Neural progenitor cell (in vitro differentiated cells): Measurements from ENCODE around the gene ATG10. TPM values are rescaled to one million over a fixed set of nuclear protein-coding genes. Genes with fewer than 3 reads are reported as not detected.
A peak's percentile ranks its signal among the peaks of the same experiment; 100 is the strongest.

Experiments
- DNase-seq: peaks from one replicate; pipeline ENCODE4 v3.0.0-alpha.2; 2016; ENCODE audit warnings: low spot score
- H2AFZ ChIP-seq: fragments of 200-600 bp; sonication (generic); replicated peaks from 2 replicates; pipeline ENCODE4 v1.6.1; 2016; ENCODE audit warnings: antibody characterized with exemption
- H3F3A ChIP-seq: fragments of 200-600 bp; sonication (generic); 2 replicates; pipeline ENCODE4 v1.6.1; 2016; ENCODE audit warnings: antibody characterized with exemption, low read depth
- H3K27ac ChIP-seq: fragments of 200-600 bp; sonication (generic); 2 replicates; pipeline ENCODE4 v1.5.1; 2016; ENCODE audit warnings: mild to moderate bottlenecking
- H3K27me3 ChIP-seq: fragments of 200-600 bp; sonication (generic); 2 replicates; pipeline ENCODE4 v1.6.1; 2016; ENCODE audit warnings: mild to moderate bottlenecking, moderate library complexity
- H3K36me3 ChIP-seq: fragments of 200-600 bp; sonication (generic); 2 replicates; pipeline ENCODE4 v1.5.1; 2016
- H3K4me1 ChIP-seq: fragments of 200-600 bp; sonication (generic); 2 replicates; pipeline ENCODE4 v1.6.1; 2016; ENCODE audit warnings: mixed run types
- H3K4me2 ChIP-seq: fragments of 200-600 bp; sonication (generic); 2 replicates; pipeline ENCODE4 v1.6.1; 2016
- H3K4me3 ChIP-seq: fragments of 200-600 bp; sonication (generic); 2 replicates; pipeline ENCODE4 v1.5.1; 2016
- H3K79me2 ChIP-seq: fragments of 200-600 bp; sonication (generic); 2 replicates; pipeline ENCODE4 v1.6.1; 2016; ENCODE audit warnings: low read depth
- H3K9ac ChIP-seq: fragments of 200-600 bp; sonication (generic); 2 replicates; pipeline ENCODE4 v1.6.1; 2016
- H3K9me3 ChIP-seq: fragments of 200-600 bp; sonication (generic); 2 replicates; pipeline ENCODE4 v1.5.1; 2016; ENCODE audit warnings: low read depth
- H4K20me1 ChIP-seq: fragments of 200-600 bp; sonication (generic); 2 replicates; pipeline ENCODE4 v1.6.1; 2016; ENCODE audit warnings: low read depth
- H3K27ac Mint-ChIP-seq: 3 replicates; pipeline ENCODE4 v1.8.0; 2021; ENCODE audit warnings: mixed read lengths
- H3K27me3 Mint-ChIP-seq: 2 replicates; pipeline ENCODE4 v1.8.0; 2022; ENCODE audit warnings: low read depth, mild to moderate bottlenecking, inconsistent platforms, moderate library complexity, mixed read lengths; ENCODE audit not compliant: insufficient read depth
- H3K36me3 Mint-ChIP-seq: 3 replicates; pipeline ENCODE4 v1.8.0; 2021; ENCODE audit warnings: mixed read lengths
- H3K4me1 Mint-ChIP-seq: 3 replicates; pipeline ENCODE4 v1.8.0; 2021; ENCODE audit warnings: mixed read lengths
- H3K4me3 Mint-ChIP-seq: 3 replicates; pipeline ENCODE4 v1.8.0; 2021; ENCODE audit warnings: mild to moderate bottlenecking, moderate library complexity, mixed read lengths
- H3K9me3 Mint-ChIP-seq: 3 replicates; pipeline ENCODE4 v1.8.0; 2020; ENCODE audit warnings: mixed read lengths
- CTCF ChIP-seq: fragments of 200-600 bp; sonication (generic); IDR thresholded peaks from 2 replicates; pipeline ENCODE4 v1.5.1; 2017; ENCODE audit warnings: antibody characterized with exemption, mild to moderate bottlenecking
- EZH2 ChIP-seq: fragments of 200-600 bp; sonication (generic); IDR thresholded peaks from 2 replicates; pipeline ENCODE4 v1.6.1; 2017; ENCODE audit warnings: antibody characterized with exemption, mild to moderate bottlenecking, moderate library complexity
- EZH2phosphoT487 ChIP-seq: fragments of 200-600 bp; sonication (generic); IDR thresholded peaks from 2 replicates; pipeline ENCODE4 v1.6.1; 2017; ENCODE audit warnings: antibody characterized with exemption
- total RNA-seq: library from RNA; depleted of rRNA; stranded (reverse); fragments of >200 nt; gene quantifications from 2 replicates; pipeline ENCODE4 v1.2.3, GENCODE V29; 2015; ENCODE audit warnings: low replicate concordance

ATG10 gene
- total RNA-seq, 1 donor from 2014 or later, result 13.4 TPM

- no peak for DNase-seq
- H3K36me3 Mint-ChIP-seq, result peaks cover 12% of the 10 kb centered on the region
- Histone ChIP-seq H3K27ac (peak overlapping the region; percentile 16), H3K4me3 (no peak overlapping the region), H3K9ac (no peak overlapping the region), H3F3A (peaks cover 8% of the 10 kb centered on the region), H3K4me1 (peaks cover 15% of the 10 kb centered on the region), H4K20me1 (no peaks in the 10 kb centered on the region), H3K4me2 (peak overlapping the region; percentile 49), H3K9me3 (peaks cover 5% of the 10 kb centered on the region), H3K36me3 (peaks cover 8% of the 10 kb centered on the region), H2AFZ (no peak overlapping the region), H3K79me2 (no peaks in the 10 kb centered on the region), H3K27me3 (no peaks in the 10 kb centered on the region)
- H3K4me3 Mint-ChIP-seq, result no peak overlapping the region
- H3K9me3 Mint-ChIP-seq, result peaks cover 19% of the 10 kb centered on the region
- no peak for TF ChIP-seq CTCF
- TF ChIP-seq EZH2, result no peak
- no peak for TF ChIP-seq EZH2phosphoT487
- peaks cover 2% of the 10 kb centered on the region for H3K27me3 Mint-ChIP-seq
- no peak overlapping the region for H3K27ac Mint-ChIP-seq
- no peaks in the 10 kb centered on the region for H3K4me1 Mint-ChIP-seq
Measured at GRCh38 chr5:82045554-82046275, 73.9 kb downstream of the ATG10 start.

- Mint-ChIP-seq H3K27me3 (peaks cover 2% of the 10 kb centered on the region), H3K9me3 (peaks cover 19% of the 10 kb centered on the region), H3K4me1 (no peaks in the 10 kb centered on the region), H3K4me3 (no peak overlapping the region), H3K27ac (no peak overlapping the region), H3K36me3 (peaks cover 12% of the 10 kb centered on the region)
- peak overlapping the region; percentile 16 for H3K27ac ChIP-seq
- TF ChIP-seq EZH2phosphoT487, result no peak
- TF ChIP-seq CTCF, result no peak
- TF ChIP-seq EZH2, result no peak
- peaks cover 15% of the 10 kb centered on the region for H3K4me1 ChIP-seq
- H3F3A ChIP-seq, result peaks cover 8% of the 10 kb centered on the region
- H3K9ac ChIP-seq, result no peak overlapping the region
- no peaks in the 10 kb centered on the region for H3K27me3 ChIP-seq
- DNase-seq, result peak; percentile 31
- no peak overlapping the region for H3K4me3 ChIP-seq
- H3K4me2 ChIP-seq, result peak overlapping the region; percentile 49
- no peak overlapping the region for H2AFZ ChIP-seq
- H3K79me2 ChIP-seq, result no peaks in the 10 kb centered on the region
- no peaks in the 10 kb centered on the region for H4K20me1 ChIP-seq
- peaks cover 5% of the 10 kb centered on the region for H3K9me3 ChIP-seq
- H3K36me3 ChIP-seq, result peaks cover 8% of the 10 kb centered on the region
Measured at GRCh38 chr5:82046276-82046647, 74.4 kb downstream of the ATG10 start.

- Histone ChIP-seq H3K9ac (no peak overlapping the region), H3K9me3 (no peaks in the 10 kb centered on the region), H3K36me3 (no peaks in the 10 kb centered on the region), H3K4me3 (no peak overlapping the region), H4K20me1 (no peaks in the 10 kb centered on the region), H3K27me3 (no peaks in the 10 kb centered on the region), H3K4me1 (peaks cover 17% of the 10 kb centered on the region), H3K27ac (no peak overlapping the region), H3K4me2 (no peak overlapping the region), H3K79me2 (no peaks in the 10 kb centered on the region), H3F3A (peaks cover 5% of the 10 kb centered on the region), H2AFZ (no peak overlapping the region)
- H3K4me1 Mint-ChIP-seq, result no peaks in the 10 kb centered on the region
- no peaks in the 10 kb centered on the region for H3K27me3 Mint-ChIP-seq
- no peak for TF ChIP-seq EZH2
- TF ChIP-seq EZH2phosphoT487, result no peak
- no peak for TF ChIP-seq CTCF
- H3K4me3 Mint-ChIP-seq, result no peak overlapping the region
- H3K27ac Mint-ChIP-seq, result no peak overlapping the region
- DNase-seq, result no peak
- peaks cover 3% of the 10 kb centered on the region for H3K9me3 Mint-ChIP-seq
- H3K36me3 Mint-ChIP-seq, result no peaks in the 10 kb centered on the region
Measured at GRCh38 chr5:82050955-82051354, 79.1 kb downstream of the ATG10 start.
